AG04450 (cell line): Measurements from ENCODE around the gene NMNAT1. TPM values are rescaled to one million over a fixed set of nuclear protein-coding genes. Genes with fewer than 3 reads are reported as not detected.

Experiments used
- CTCF ChIA-PET: fragments of 300-600, 350-600 bp; formaldehyde crosslinking; extraction: SDS; loops from one replicate; lab custom pipeline; 2022; ENCODE audit warnings: antibody characterized with exemption, inconsistent platforms; lab: Charles Lee
- POLR2A ChIA-PET: fragments of 350-600 bp; formaldehyde crosslinking; extraction: SDS; loops from one replicate; lab custom pipeline; 2021; ENCODE audit warnings: antibody characterized with exemption, inconsistent platforms; lab: Yijun Ruan, JAX
- DNase-seq: peaks from one replicate; pipeline ENCODE4 v3.0.0-alpha.2; 2011; ENCODE audit warnings: low read depth, low spot score
- H3K27ac ChIP-seq: one replicate; pipeline ENCODE4 v1.5.1; 2012; ENCODE audit warnings: low read depth, low read length, control low read depth
- H3K27me3 ChIP-seq: one replicate; pipeline ENCODE4 v1.6.0; 2012; ENCODE audit warnings: low read length; ENCODE audit not compliant: control insufficient read depth, insufficient read depth
- H3K4me3 ChIP-seq: 2 replicates; pipeline ENCODE4 v1.5.1; 2011; ENCODE audit warnings: mild to moderate bottlenecking, low read depth, low read length, control low read depth
- H3K9me3 ChIP-seq: 2 replicates; pipeline ENCODE4 v1.5.1; 2012; ENCODE audit warnings: low read length; ENCODE audit not compliant: control insufficient read depth, insufficient read depth
- polyA minus RNA-seq: library from RNA; depleted of rRNA, polyadenylated mRNA; stranded (reverse); fragments of >200 nt; gene quantifications from 2 replicates; pipeline ENCODE4 v1.2.3, GENCODE V29; 2011; rRNA and poly(A)+ RNA removed
- polyA plus RNA-seq: library from polyadenylated mRNA; depleted of rRNA; stranded (reverse); fragments of >200 nt; gene quantifications from 2 replicates; pipeline ENCODE4 v1.2.3, GENCODE V29; 2011; rRNA removed
- TF ChIP-seq, protein P1 (sequence below): IDR thresholded peaks from 2 replicates; pipeline ENCODE4 v1.5.1; 2011; ENCODE audit warnings: low read depth, low read length, control low read depth, inconsistent platforms

The NMNAT1 gene
- polyA plus RNA-seq (15.8 and 16.4 TPM in 2 replicates), polyA minus RNA-seq (13.7 and 18.1 TPM in 2 replicates)

DNA sequence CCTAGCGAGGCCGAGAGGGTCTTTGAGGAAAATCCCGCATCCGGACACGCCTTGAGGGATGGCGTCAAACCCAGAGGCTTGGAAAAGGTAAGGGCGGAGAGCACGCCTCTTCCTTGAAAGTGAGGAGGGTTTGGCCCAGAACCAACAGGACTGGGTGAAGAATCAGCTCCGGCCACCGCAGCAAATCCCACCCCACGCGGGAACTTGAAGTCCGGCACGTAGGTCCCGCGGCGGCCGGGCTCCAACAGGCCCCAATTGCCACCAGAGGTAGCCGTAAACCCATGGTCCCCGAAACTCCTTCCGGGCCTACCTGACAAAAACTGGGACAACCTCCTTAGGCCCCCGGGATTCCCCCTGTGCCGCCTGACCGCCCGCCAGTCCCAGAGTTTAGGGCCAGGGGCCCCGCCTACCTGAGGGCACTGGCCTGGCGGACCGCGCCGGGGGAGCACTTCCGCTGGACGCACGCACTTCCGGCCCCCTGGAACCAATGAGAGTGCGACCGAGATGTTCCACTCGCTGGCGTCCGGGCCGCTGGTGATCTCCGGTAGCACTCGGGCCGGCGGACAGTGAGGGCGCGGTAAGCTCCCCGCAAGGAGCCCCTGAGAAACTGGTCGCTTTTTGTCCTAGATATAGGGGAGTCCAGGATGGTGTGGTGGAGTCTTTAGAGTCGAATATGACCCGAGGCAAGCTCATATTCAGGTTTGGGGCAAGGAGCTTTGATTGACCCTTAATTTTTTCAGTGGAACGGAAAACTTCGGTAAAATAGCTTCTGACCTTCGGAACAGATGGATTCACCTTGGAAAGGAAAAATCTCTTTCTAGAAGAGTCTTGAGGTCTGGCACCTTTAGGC is at the start of gene NMNAT1, which contains the start of gene LZIC:
Gene NMNAT1, plus strand, starts transcription at position 537 of the 850 bp plus-strand sequence. CDS start 28,599 bp downstream, outside the sequence.
Gene LZIC, minus strand, starts transcription at position 453 of the 850 bp plus-strand sequence. CDS start 6,772 bp downstream, outside the sequence.
- H3K4me3 ChIP-seq = peak within 1 kb of the TSS; percentile 90
- H3K27ac ChIP-seq = peak within 1 kb of the TSS; percentile 90
- ChIA-PET POLR2A (interaction anchor here (0.6 to 1.6 kb wide), 8 partner anchors 32 to 434 kb away, joined by 3 to 11 read pairs (median 4); no protein-coding TSS in a partner anchor), CTCF (interaction anchor here (0.6 to 3.7 kb wide), 12 partner anchors 21 to 434 kb away, joined by 3 to 73 read pairs (median 3); partner anchors contain the start of gene KIF1B)
- TF ChIP-seq, protein P1, sequence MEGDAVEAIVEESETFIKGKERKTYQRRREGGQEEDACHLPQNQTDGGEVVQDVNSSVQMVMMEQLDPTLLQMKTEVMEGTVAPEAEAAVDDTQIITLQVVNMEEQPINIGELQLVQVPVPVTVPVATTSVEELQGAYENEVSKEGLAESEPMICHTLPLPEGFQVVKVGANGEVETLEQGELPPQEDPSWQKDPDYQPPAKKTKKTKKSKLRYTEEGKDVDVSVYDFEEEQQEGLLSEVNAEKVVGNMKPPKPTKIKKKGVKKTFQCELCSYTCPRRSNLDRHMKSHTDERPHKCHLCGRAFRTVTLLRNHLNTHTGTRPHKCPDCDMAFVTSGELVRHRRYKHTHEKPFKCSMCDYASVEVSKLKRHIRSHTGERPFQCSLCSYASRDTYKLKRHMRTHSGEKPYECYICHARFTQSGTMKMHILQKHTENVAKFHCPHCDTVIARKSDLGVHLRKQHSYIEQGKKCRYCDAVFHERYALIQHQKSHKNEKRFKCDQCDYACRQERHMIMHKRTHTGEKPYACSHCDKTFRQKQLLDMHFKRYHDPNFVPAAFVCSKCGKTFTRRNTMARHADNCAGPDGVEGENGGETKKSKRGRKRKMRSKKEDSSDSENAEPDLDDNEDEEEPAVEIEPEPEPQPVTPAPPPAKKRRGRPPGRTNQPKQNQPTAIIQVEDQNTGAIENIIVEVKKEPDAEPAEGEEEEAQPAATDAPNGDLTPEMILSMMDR = no peak
- no peaks in the 10 kb centered on the region for H3K9me3 ChIP-seq
- peak; percentile 86 for DNase-seq
- no peaks in the 10 kb centered on the region for H3K27me3 ChIP-seq

- TF ChIP-seq, protein P1 = no peak
- ChIA-PET CTCF (interaction anchor here (0.6 to 0.8 kb wide), 2 partner anchors 20 to 316 kb away, joined by 3 read pairs; no protein-coding TSS in a partner anchor), POLR2A (no interaction called here)
- DNase-seq = no peak
- Histone ChIP-seq H3K4me3 (no peak overlapping the region), H3K27ac (peak overlapping the region; percentile 31), H3K9me3 (no peaks in the 10 kb centered on the region), H3K27me3 (no peaks in the 10 kb centered on the region)
These were observed 49.2 kb upstream of the NMNAT1 start for GRCh38 chr1:9894115-9894514.

- POLR2A ChIA-PET = no interaction called here
- CTCF ChIA-PET = no interaction called here
- H3K9me3 ChIP-seq = no peaks in the 10 kb centered on the region
- TF ChIP-seq, protein P1 = no peak
- no peak overlapping the region for H3K4me3 ChIP-seq
- no peak for DNase-seq
- H3K27me3 ChIP-seq = no peaks in the 10 kb centered on the region
- H3K27ac ChIP-seq = no peak overlapping the region
These were observed 42.9 kb upstream of the NMNAT1 start for GRCh38 chr1:9900142-9901043.

DNA sequence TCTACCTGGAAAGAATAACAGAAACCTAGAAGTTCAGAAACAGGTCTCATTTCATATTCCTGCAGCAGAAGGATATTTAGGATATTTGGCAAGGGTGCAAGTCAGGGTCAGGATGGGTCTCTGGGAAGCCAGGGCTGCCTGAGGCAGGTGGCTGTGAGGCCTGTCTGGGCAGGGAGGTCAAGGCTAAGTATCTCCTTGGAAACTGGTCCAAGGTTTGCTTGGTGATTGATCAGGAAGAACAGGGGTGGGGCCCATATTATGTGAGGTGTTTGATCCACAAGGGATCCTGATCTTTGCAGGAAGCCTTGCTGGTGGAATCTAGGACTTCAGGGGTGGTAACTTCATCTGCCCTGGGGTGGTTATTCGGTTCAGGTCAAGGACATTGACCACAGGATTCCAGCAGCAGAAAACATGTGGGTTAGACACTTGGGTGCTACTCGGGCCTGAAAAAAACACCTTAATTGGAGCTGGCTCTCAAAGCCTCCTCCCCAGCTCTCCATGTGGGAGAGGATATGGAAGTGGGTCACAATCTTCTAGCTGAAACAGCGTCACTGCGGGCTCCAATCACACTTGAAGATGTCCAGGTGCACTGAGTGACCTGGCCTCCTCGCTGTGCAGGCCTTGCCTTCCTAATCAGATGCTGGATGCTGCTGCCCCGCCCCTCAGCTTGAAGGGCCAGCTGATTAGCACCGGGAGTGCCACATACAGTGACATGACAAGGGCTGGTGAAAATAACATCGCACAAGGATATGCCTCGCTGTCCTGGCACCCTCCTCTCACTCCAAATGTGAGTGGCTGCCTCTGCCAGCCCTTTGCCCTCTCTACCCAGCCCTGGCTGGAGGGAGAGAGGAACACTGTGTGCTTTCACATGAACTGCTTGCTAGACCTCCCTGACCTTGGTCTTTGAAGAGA is 41.9 kb upstream of the NMNAT1 start:
- no peak overlapping the region for H3K27ac ChIP-seq
- ChIA-PET CTCF (no interaction called here), POLR2A (no interaction called here)
- DNase-seq = no peak
- H3K4me3 ChIP-seq = no peak overlapping the region
- no peaks in the 10 kb centered on the region for H3K9me3 ChIP-seq
- H3K27me3 ChIP-seq = no peaks in the 10 kb centered on the region
- TF ChIP-seq, protein P1 = no peak
